K562 (cell line): ENCODE measurements around the gene DNMT1. TPM values are rescaled to one million over a fixed set of nuclear protein-coding genes. Genes with fewer than 3 reads are reported as not detected.

ENCODE experiments used
- CHD1 ChIP-seq: fragments of 200-600 bp; sonication (generic); IDR thresholded peaks from one replicate; pipeline ENCODE4 v1.6.1; 2012; ENCODE audit warnings: mild to moderate bottlenecking, moderate library complexity, low read length, inconsistent platforms
- JUNB ChIP-seq: fragments of 450-650 bp; formaldehyde crosslinking; conservative IDR thresholded peaks from 2 replicates; pipeline ENCODE4 v1.4.0; 2020; ENCODE audit warnings: mild to moderate bottlenecking
- MGA ChIP-seq: fragments of 450-650 bp; IDR thresholded peaks from 2 replicates; pipeline ENCODE4 v1.6.1; 2016; ENCODE audit warnings: mild to moderate bottlenecking, moderate library complexity
- NR2C1 ChIP-seq, 2 experiments: fragments of 450-650 bp; IDR thresholded peaks; 2 replicates each; pipeline ENCODE4 v1.6.1; 2017; ENCODE audit warnings: mild to moderate bottlenecking in 2 of 2, antibody characterized with exemption in 1 of 2, inconsistent platforms in 1 of 2, missing compliant biosample characterization in 1 of 2, missing genetic modification characterization in 1 of 2
- NR4A1 ChIP-seq, 2 experiments: fragments of 250-450 bp in 1 of 2; fragments of 450-650 bp in 1 of 2; sonication (Bioruptor Pico) in 1 of 2; IDR thresholded peaks; 2 replicates each; pipeline versions ENCODE4 v1.4.0 to v1.6.1; 2016 to 2020; ENCODE audit warnings: mild to moderate bottlenecking in 2 of 2, missing compliant biosample characterization in 1 of 2, missing genetic modification characterization in 1 of 2, moderate library complexity in 1 of 2
- ZNF551 ChIP-seq: fragments of 250-450 bp; sonication (Bioruptor Pico); IDR thresholded peaks from 2 replicates; pipeline ENCODE4 v1.5.0; 2021; ENCODE audit warnings: mild to moderate bottlenecking, moderate library complexity
- ZNF609 ChIP-seq: sonication (generic); formaldehyde crosslinking; IDR thresholded peaks from 2 replicates; pipeline ENCODE4 v1.8.1; 2023; ENCODE audit warnings: missing genetic modification reagents, mild to moderate bottlenecking, borderline replicate concordance
- ZZZ3 ChIP-seq: fragments of 450-650 bp; IDR thresholded peaks from 2 replicates; pipeline ENCODE4 v1.6.1; 2016; ENCODE audit warnings: antibody characterized with exemption, mild to moderate bottlenecking, moderate library complexity
- polyA plus RNA-seq, 8 experiments: library from polyadenylated mRNA; depleted of rRNA in 4 of 8; stranded (reverse) in 5 of 8; unstranded in 3 of 8; fragments of >200 nt; fragmentation: Nextera tagmentation in 2 of 8; fragmentation: Illumina TruSeq in 1 of 8; extraction: Ambion mirVana in 2 of 8; extraction: Trizol in 1 of 8; gene quantifications; 2 replicates each; pipeline versions ENCODE4 v1.2.1 to v1.2.3, GENCODE V29; 2011 to 2014; ENCODE audit warnings: inconsistent platforms in 1 of 8, missing spikeins in 1 of 8
- total RNA-seq, 7 experiments: library from RNA; depleted of rRNA in 6 of 7; stranded (reverse); fragments of >200 nt in 6 of 7; fragmentation: Illumina TruSeq in 2 of 7; extraction: Trizol in 2 of 7; gene quantifications; 2 replicates each; pipeline versions ENCODE4 v1.2.1 to v1.2.3, GENCODE V29; 2011 to 2021; ENCODE audit warnings: low replicate concordance in 1 of 7

Gene DNMT1
- total and polyA plus RNA-seq, 9 of the 15 experiments (the other 6 are each of a cell fraction or from before 2014, with no cell fraction given), result 80.1 to 271 (median 121) TPM

- no peak; the same call in none of the 2 replicates for TF ChIP-seq MGA
- no peak for TF ChIP-seq ZNF609
- no peak for TF ChIP-seq NR2C1 (IDR thresholded peaks at IDR 0.05)
- no peak for TF ChIP-seq NR2C1 (tag; IDR thresholded peaks at IDR 0.05)
- TF ChIP-seq ZNF551, result no peak
- TF ChIP-seq JUNB (CRISPR knock-in tag), result no peak
- no peak for TF ChIP-seq NR4A1 (CRISPR knock-in tag; IDR thresholded peaks at IDR 0.05)
- peak; percentile 74; the same call in 1 of the 2 replicates for TF ChIP-seq NR4A1 (tag; IDR thresholded peaks at IDR 0.05)
- TF ChIP-seq CHD1, result no peak
- TF ChIP-seq ZZZ3, result no peak
Observed at GRCh38 chr19:10096615-10096963, 98.2 kb downstream of the DNMT1 start (continued).
